Breast epithelium (tissue), 3 donors: ENCODE data around the gene IL4.

Experiments
- POLR2A ChIP-seq: fragments of 450-650 bp; IDR thresholded peaks from one replicate; pipeline ENCODE4 v1.6.1; 2016; ENCODE audit warnings: antibody characterized with exemption, mild to moderate bottlenecking, moderate library complexity
- POLR2AphosphoS5 ChIP-seq, 3 donors: sonication (generic); formaldehyde crosslinking; IDR thresholded peaks; one replicate each; pipeline ENCODE4 v1.6.1; 2017; ENCODE audit warnings: antibody characterized with exemption in 3 of 3
- TF ChIP-seq, protein P1 (sequence below), 3 donors: fragments of 450-650 bp; IDR thresholded peaks; one replicate each; pipeline ENCODE4 v1.5.1; 2016 to 2017; ENCODE audit warnings: antibody characterized with exemption in 3 of 3, mild to moderate bottlenecking in 3 of 3, moderate library complexity in 3 of 3

DNA sequence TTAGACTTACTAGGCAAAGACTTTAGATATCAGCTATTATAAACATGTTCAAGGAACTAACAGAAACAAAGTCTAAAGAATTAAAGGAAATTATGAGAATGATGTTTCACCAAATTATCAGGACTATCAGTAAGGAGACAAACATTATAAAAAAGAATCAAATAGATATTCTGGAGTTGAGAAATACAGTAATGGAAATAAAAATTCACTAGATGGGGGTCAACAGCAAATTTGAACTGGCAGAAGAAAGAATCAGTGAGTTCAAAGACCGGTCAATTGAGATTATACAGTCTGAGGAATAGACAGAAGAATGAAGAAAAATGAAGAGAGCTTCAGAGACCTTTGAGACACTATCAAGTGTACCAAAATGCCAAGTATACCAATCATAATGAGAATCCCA, 25.4 kb upstream of the IL4 start:
- no peak for TF ChIP-seq POLR2A
- TF ChIP-seq, protein P1, sequence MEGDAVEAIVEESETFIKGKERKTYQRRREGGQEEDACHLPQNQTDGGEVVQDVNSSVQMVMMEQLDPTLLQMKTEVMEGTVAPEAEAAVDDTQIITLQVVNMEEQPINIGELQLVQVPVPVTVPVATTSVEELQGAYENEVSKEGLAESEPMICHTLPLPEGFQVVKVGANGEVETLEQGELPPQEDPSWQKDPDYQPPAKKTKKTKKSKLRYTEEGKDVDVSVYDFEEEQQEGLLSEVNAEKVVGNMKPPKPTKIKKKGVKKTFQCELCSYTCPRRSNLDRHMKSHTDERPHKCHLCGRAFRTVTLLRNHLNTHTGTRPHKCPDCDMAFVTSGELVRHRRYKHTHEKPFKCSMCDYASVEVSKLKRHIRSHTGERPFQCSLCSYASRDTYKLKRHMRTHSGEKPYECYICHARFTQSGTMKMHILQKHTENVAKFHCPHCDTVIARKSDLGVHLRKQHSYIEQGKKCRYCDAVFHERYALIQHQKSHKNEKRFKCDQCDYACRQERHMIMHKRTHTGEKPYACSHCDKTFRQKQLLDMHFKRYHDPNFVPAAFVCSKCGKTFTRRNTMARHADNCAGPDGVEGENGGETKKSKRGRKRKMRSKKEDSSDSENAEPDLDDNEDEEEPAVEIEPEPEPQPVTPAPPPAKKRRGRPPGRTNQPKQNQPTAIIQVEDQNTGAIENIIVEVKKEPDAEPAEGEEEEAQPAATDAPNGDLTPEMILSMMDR (IDR thresholded peaks at IDR 0.05), result no peak
- no peak for TF ChIP-seq POLR2AphosphoS5 (IDR thresholded peaks at IDR 0.05)
